GM18499 (cell line): ENCODE measurements around the gene MRC1.

ENCODE experiments used
- ATAC-seq: cut with Tn5 transposase; IDR thresholded peaks from one replicate; pipeline ENCODE4 v1.9.1; 2021; ENCODE audit warnings: moderate number of reproducible peaks; ENCODE audit not compliant: insufficient read depth, unreplicated experiment

Gene MRC1

GRCh38 chr10:17793823-17794644, 15.1 kb upstream of the MRC1 start:
- ATAC-seq = no peak

- ATAC-seq = no peak
These were observed 14.1 kb upstream of the MRC1 start for GRCh38 chr10:17795083-17795482.

GRCh38 chr10:17795813-17796594, 13.1 kb upstream of the MRC1 start:
- ATAC-seq = no peak

- ATAC-seq = no peak
These were observed 7.6 kb upstream of the MRC1 start for GRCh38 chr10:17801507-17801906.

GRCh38 chr10:17802350-17802749, 6.8 kb upstream of the MRC1 start:
- ATAC-seq = no peak

GRCh38 chr10:17802976-17803375, 6.2 kb upstream of the MRC1 start:
- ATAC-seq = no peak

- no peak for ATAC-seq
These were observed 3.8 kb upstream of the MRC1 start for GRCh38 chr10:17805330-17805729.

GRCh38 chr10:17805921-17806577, 3.1 kb upstream of the MRC1 start:
- no peak for ATAC-seq

- ATAC-seq = no peak
These were observed 2.2 kb downstream of the MRC1 start for GRCh38 chr10:17811146-17811865.

- no peak for ATAC-seq
These were observed 5.8 kb downstream of the MRC1 start for GRCh38 chr10:17814973-17815372.

GRCh38 chr10:17816199-17816598, 7.1 kb downstream of the MRC1 start:
- no peak for ATAC-seq

GRCh38 chr10:17817316-17817715, 8.2 kb downstream of the MRC1 start:
- no peak for ATAC-seq

- no peak for ATAC-seq
These were observed 8.6 kb downstream of the MRC1 start for GRCh38 chr10:17817790-17818189.

GRCh38 chr10:17819836-17820235, 10.7 kb downstream of the MRC1 start:
- no peak for ATAC-seq

- no peak for ATAC-seq
These were observed 11.8 kb downstream of the MRC1 start for GRCh38 chr10:17820943-17821342.

GRCh38 chr10:17821893-17822292, 12.7 kb downstream of the MRC1 start:
- ATAC-seq = no peak

GRCh38 chr10:17831341-17831740, 22.2 kb downstream of the MRC1 start:
- ATAC-seq = no peak

GRCh38 chr10:17831896-17832295, 22.7 kb downstream of the MRC1 start:
- no peak for ATAC-seq

- ATAC-seq = no peak
These were observed 24.5 kb downstream of the MRC1 start for GRCh38 chr10:17833656-17834055.

GRCh38 chr10:17835688-17836087, 26.5 kb downstream of the MRC1 start:
- ATAC-seq = no peak
